Thoracic aorta (tissue), 2 donors: ENCODE measurements around the gene ADRA1B. TPM values are rescaled to one million over a fixed set of nuclear protein-coding genes. Genes with fewer than 3 reads are reported as not detected.

Experiments
- ATAC-seq: fragments of 150-250 bp; one replicate; pipeline ENCODE4 v1.8.0; 2017; ENCODE audit warnings: low read depth; ENCODE audit not compliant: insufficient number of reproducible peaks, low FRiP score
- DNase-seq: peaks from one replicate; pipeline ENCODE4 v3.0.0-alpha.2; 2020; ENCODE audit warnings: low spot score
- H3K27ac ChIP-seq, 2 donors: fragments of 200-600 bp; sonication (generic); 1 replicate in 1 of 2; 2 replicates in 1 of 2; pipeline ENCODE4 v1.5.1; 2016; ENCODE audit warnings: mild to moderate bottlenecking in 2 of 2, moderate library complexity in 2 of 2
- H3K27me3 ChIP-seq: fragments of 200-600 bp; sonication (generic); replicated peaks from 2 replicates; pipeline ENCODE4 v1.6.0; 2016; ENCODE audit warnings: mild to moderate bottlenecking; ENCODE audit not compliant: insufficient read depth
- H3K36me3 ChIP-seq: fragments of 200-600 bp; sonication (generic); one replicate; pipeline ENCODE4 v1.5.1; 2016
- H3K4me1 ChIP-seq, 2 donors: fragments of 200-600 bp; sonication (generic); 1 replicate in 1 of 2; 2 replicates in 1 of 2; pipeline versions ENCODE4 v1.5.1 to v1.6.0; 2016; ENCODE audit warnings: low read depth in 2 of 2, mild to moderate bottlenecking in 1 of 2; ENCODE audit not compliant: control insufficient read depth in 1 of 2
- H3K4me3 ChIP-seq: fragments of 200-600 bp; sonication (generic); 2 replicates; pipeline ENCODE4 v1.5.1; 2016; ENCODE audit warnings: mild to moderate bottlenecking
- H3K9me3 ChIP-seq: fragments of 200-600 bp; sonication (generic); 2 replicates; pipeline ENCODE4 v1.5.1; 2016
- total RNA-seq, 2 donors: library from RNA; depleted of rRNA; stranded (reverse); fragments of >200 nt; gene quantifications; one replicate each; pipeline versions ENCODE4 v1.1.0 to v1.2.3, GENCODE V29; 2016
- TF ChIP-seq, protein P1 (sequence below): fragments of 200-600 bp; sonication (generic); IDR thresholded peaks from one replicate; pipeline ENCODE4 v1.5.1; 2019; ENCODE audit warnings: antibody characterized with exemption

The ADRA1B gene
- total RNA-seq, 2 donors from 2014 or later = 14.8 to 53.3 TPM

- Histone ChIP-seq H3K4me1 (peaks cover 9 to 23% of the 10 kb centered on the region in 2 donors), H3K27me3 (no peaks in the 10 kb centered on the region), H3K9me3 (no peaks in the 10 kb centered on the region), H3K27ac (no peak overlapping the region), H3K4me3 (no peak overlapping the region), H3K36me3 (no peaks in the 10 kb centered on the region)
- DNase-seq = no peak
- TF ChIP-seq, protein P1, sequence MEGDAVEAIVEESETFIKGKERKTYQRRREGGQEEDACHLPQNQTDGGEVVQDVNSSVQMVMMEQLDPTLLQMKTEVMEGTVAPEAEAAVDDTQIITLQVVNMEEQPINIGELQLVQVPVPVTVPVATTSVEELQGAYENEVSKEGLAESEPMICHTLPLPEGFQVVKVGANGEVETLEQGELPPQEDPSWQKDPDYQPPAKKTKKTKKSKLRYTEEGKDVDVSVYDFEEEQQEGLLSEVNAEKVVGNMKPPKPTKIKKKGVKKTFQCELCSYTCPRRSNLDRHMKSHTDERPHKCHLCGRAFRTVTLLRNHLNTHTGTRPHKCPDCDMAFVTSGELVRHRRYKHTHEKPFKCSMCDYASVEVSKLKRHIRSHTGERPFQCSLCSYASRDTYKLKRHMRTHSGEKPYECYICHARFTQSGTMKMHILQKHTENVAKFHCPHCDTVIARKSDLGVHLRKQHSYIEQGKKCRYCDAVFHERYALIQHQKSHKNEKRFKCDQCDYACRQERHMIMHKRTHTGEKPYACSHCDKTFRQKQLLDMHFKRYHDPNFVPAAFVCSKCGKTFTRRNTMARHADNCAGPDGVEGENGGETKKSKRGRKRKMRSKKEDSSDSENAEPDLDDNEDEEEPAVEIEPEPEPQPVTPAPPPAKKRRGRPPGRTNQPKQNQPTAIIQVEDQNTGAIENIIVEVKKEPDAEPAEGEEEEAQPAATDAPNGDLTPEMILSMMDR = no peak
- ATAC-seq = no peak
These were observed 11.4 kb upstream of the ADRA1B start for GRCh38 chr5:159904874-159905273.

DNA sequence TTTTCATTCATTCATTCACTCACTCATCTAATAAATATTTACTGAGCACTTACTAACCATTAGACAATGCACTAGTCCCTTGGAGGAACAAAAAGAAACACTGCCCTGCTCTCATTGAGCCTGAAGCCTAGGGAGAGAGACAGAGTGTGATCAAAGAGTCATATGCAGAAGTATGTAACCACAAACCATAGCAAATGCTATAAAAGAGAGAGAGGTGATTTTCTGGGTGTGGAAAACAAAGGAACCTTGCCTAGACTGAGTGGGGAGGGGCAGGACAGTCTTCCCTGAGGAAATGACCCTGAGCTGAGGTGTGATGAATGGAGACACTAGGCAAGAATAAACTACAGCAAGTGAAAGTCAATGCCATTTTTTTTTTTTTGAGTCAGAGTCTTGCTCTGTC is 10.8 kb upstream of the ADRA1B start:
- TF ChIP-seq, protein P1 = no peak

GRCh38 chr5:159906463-159906862 is 9.8 kb upstream of the ADRA1B start:
- no peak for ATAC-seq
- no peak for DNase-seq
- H3K4me3 ChIP-seq = no peak overlapping the region
- H3K27me3 ChIP-seq = no peaks in the 10 kb centered on the region
- H3K9me3 ChIP-seq = no peaks in the 10 kb centered on the region
- TF ChIP-seq, protein P1 = no peak
- peak overlapping the region in 1 of 2 donors; percentile 29 for H3K27ac ChIP-seq
- peaks cover 13 to 39% of the 10 kb centered on the region in 2 donors for H3K4me1 ChIP-seq
- no peaks in the 10 kb centered on the region for H3K36me3 ChIP-seq

More for the DNA sequence above, 10.8 kb upstream of the ADRA1B start:
- H3K27ac ChIP-seq = no peak overlapping the region
- ATAC-seq (no peak), DNase-seq (no peak)
- H3K36me3 ChIP-seq = no peaks in the 10 kb centered on the region
- H3K9me3 ChIP-seq = no peaks in the 10 kb centered on the region
- no peaks in the 10 kb centered on the region for H3K27me3 ChIP-seq
- H3K4me3 ChIP-seq = no peak overlapping the region
- H3K4me1 ChIP-seq = peaks cover 9 to 30% of the 10 kb centered on the region in 2 donors

GRCh38 chr5:159906943-159907342 is 9.3 kb upstream of the ADRA1B start:
- DNase-seq (no peak), ATAC-seq (no peak)
- H3K9me3 ChIP-seq = no peaks in the 10 kb centered on the region
- no peaks in the 10 kb centered on the region for H3K27me3 ChIP-seq
- TF ChIP-seq, protein P1 = no peak
- H3K4me1 ChIP-seq = peaks cover 17 to 44% of the 10 kb centered on the region in 2 donors
- peak overlapping the region in 1 of 2 donors; percentile 29 for H3K27ac ChIP-seq
- H3K36me3 ChIP-seq = no peaks in the 10 kb centered on the region
- no peak overlapping the region for H3K4me3 ChIP-seq

DNA sequence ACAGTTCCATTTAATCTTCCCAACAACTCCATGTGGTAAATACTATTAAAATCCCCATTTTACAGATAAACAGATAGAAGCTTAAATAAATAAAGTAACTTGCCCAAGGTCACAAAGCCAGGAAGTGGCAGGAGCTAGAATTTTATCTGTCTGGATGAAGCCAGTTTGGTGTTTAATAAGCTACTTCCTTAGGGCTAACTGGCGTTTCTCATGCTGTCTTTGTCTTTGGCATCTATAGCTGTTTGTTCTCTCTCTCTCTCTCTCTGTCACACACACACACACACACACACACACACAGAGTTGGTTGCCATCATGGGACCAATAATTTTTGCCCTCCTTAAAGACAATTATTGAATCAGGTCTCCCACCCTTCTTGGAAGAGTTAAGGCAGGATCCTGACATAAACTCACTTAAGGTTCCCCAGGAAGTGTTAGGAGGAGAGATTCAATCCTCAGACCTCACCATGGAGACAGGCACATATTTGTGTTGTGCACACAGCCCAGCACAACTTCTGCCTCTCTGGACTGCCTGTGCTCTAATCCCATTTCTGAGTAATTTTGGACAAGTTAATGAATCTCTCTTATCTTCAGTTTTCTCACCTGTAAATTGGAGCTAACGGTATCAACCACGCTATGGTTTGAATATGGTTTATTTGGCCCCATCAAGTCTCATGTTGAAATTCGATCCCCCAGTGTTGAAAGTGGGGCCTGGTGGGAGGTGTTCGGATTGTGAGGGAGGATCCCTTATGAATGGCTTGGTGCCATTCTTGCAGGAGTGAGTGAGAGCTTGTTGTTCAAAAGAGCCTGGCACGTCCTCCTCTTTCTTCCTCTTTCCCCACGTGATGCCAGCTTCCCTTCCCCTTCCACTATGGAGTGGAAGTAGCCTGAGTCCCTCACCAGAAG is 8.3 kb upstream of the ADRA1B start:
- Histone ChIP-seq H3K27ac (no peak overlapping the region), H3K4me3 (no peak overlapping the region), H3K36me3 (no peaks in the 10 kb centered on the region), H3K9me3 (no peaks in the 10 kb centered on the region), H3K4me1 (peaks cover 23 to 54% of the 10 kb centered on the region in 2 donors), H3K27me3 (no peaks in the 10 kb centered on the region)
- ATAC-seq (no peak), DNase-seq (no peak)
- TF ChIP-seq, protein P1 = no peak
